Coronary artery (tissue), 2 donors: ENCODE data around the gene RPP25.

Experiments
- DNase-seq: peaks from one replicate; pipeline ENCODE4 v3.0.0-alpha.2; 2017; ENCODE audit warnings: low spot score
- H3K27ac ChIP-seq, 2 donors: fragments of 200-600 bp; sonication (generic); one replicate each; pipeline ENCODE4 v1.5.1; 2016 to 2019
- H3K4me3 ChIP-seq: fragments of 200-600 bp; sonication (generic); 2 replicates; pipeline ENCODE4 v1.5.1; 2016; ENCODE audit warnings: mild to moderate bottlenecking, moderate library complexity
- TF ChIP-seq, protein P1 (sequence below): fragments of 200-600 bp; sonication (generic); IDR thresholded peaks from one replicate; pipeline ENCODE4 v1.5.1; 2019; ENCODE audit warnings: antibody characterized with exemption

RPP25 gene

DNA sequence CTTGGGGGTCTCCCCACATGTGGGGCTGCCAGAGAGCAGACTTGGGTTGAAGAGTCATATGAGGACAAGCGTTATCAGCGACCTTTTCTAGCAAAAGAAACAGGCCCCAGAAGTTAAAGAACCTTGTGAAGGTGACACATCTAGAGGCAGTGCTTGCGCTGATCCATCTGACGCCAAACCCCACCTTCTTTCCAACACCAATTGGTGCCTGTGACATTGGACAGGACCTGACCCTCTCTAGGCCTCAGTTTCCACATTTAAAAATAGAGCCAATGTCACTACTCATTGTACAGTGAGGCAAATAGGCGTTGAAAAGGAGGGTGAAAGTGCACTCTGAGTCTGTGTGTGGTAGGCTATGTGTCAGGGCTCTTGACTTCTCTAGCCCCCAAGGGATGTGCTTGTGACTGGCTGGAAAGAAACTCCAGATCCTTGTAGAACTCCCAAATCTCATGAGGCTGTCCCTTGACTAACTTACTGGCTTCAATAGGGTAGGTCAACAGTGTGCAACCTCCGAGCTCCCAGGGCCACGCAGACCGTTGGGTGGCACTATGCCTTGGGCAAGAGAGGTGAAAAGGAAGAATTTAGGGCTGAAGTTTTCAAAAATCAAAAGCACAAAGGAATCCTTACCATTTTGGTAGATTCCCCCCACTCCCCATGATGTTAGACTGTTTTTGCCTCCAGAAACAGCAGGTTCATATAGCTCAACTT lies 49.3 kb downstream of the RPP25 start:
- Histone ChIP-seq H3K27ac (peak overlapping the region; percentile 88 to 96), H3K4me3 (peak overlapping the region; percentile 97)
- TF ChIP-seq, protein P1, sequence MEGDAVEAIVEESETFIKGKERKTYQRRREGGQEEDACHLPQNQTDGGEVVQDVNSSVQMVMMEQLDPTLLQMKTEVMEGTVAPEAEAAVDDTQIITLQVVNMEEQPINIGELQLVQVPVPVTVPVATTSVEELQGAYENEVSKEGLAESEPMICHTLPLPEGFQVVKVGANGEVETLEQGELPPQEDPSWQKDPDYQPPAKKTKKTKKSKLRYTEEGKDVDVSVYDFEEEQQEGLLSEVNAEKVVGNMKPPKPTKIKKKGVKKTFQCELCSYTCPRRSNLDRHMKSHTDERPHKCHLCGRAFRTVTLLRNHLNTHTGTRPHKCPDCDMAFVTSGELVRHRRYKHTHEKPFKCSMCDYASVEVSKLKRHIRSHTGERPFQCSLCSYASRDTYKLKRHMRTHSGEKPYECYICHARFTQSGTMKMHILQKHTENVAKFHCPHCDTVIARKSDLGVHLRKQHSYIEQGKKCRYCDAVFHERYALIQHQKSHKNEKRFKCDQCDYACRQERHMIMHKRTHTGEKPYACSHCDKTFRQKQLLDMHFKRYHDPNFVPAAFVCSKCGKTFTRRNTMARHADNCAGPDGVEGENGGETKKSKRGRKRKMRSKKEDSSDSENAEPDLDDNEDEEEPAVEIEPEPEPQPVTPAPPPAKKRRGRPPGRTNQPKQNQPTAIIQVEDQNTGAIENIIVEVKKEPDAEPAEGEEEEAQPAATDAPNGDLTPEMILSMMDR: no peak
- DNase-seq: no peak

GRCh38 chr15:74906450-74907162 lies 50.0 kb downstream of the RPP25 start, which contains the start of gene FAM219B:
Gene FAM219B (minus strand): TSS chr15:74906851. CDS start chr15:74906800, 51 bp downstream.
- DNase-seq: peak; percentile 94
- peak within 1 kb of the TSS; percentile 97 for H3K4me3 ChIP-seq
- H3K27ac ChIP-seq: peak within 1 kb of the TSS; percentile 88 to 96
- TF ChIP-seq, protein P1: no peak

- Histone ChIP-seq H3K27ac (peak overlapping the region; percentile 88 to 96), H3K4me3 (peak overlapping the region; percentile 97)
- TF ChIP-seq, protein P1: no peak
- DNase-seq: no peak
Measured at GRCh38 chr15:74906067-74906449, 50.5 kb downstream of the RPP25 start.
